Measurements from ENCODE around the gene FOXP1.

Gene FOXP1

GRCh38 chr3:71423151-71423906, 160.2 kb downstream of the FOXP1 start:
- Mint-ChIP-seq H3K36me3 (ENCODE audit: low read depth) (peaks cover 4% of the 10 kb centered on the region), H3K27me3 (ENCODE audit: low read depth) (peaks cover 4% of the 10 kb centered on the region), H3K4me1 (peaks cover 19% of the 10 kb centered on the region), H3K27ac (no peak overlapping the region), H3K9me3 (no peaks in the 10 kb centered on the region), H3K4me3 (no peak overlapping the region)
- peak in 1 of 3 experiments; percentile 17 for TF ChIP-seq CTCF (IDR thresholded peaks at IDR 0.05; ENCODE audit: unreplicated experiment in 3 of 3)

GRCh38 chr3:71421820-71422566, 161.5 kb downstream of the FOXP1 start:
- H3K9me3 Mint-ChIP-seq: no peaks in the 10 kb centered on the region
- H3K4me3 Mint-ChIP-seq: no peak overlapping the region
- TF ChIP-seq CTCF (IDR thresholded peaks at IDR 0.05; ENCODE audit: unreplicated experiment in 3 of 3): no peak
- H3K4me1 Mint-ChIP-seq: peaks cover 6% of the 10 kb centered on the region
- peaks cover 4% of the 10 kb centered on the region for H3K36me3 Mint-ChIP-seq (ENCODE audit: low read depth)
- H3K27me3 Mint-ChIP-seq (ENCODE audit: low read depth): no peaks in the 10 kb centered on the region
- no peak overlapping the region for H3K27ac Mint-ChIP-seq

GRCh38 chr3:71421475-71421819, 162.1 kb downstream of the FOXP1 start:
- H3K4me1 Mint-ChIP-seq: peaks cover 5% of the 10 kb centered on the region
- no peak overlapping the region for H3K4me3 Mint-ChIP-seq
- no peak overlapping the region for H3K27ac Mint-ChIP-seq
- H3K27me3 Mint-ChIP-seq (ENCODE audit: low read depth): no peaks in the 10 kb centered on the region
- H3K9me3 Mint-ChIP-seq: no peaks in the 10 kb centered on the region
- peaks cover 4% of the 10 kb centered on the region for H3K36me3 Mint-ChIP-seq (ENCODE audit: low read depth)
- no peak for TF ChIP-seq CTCF (IDR thresholded peaks at IDR 0.05; ENCODE audit: unreplicated experiment in 3 of 3)

GRCh38 chr3:71419369-71419768, 164.2 kb downstream of the FOXP1 start:
- TF ChIP-seq CTCF (IDR thresholded peaks at IDR 0.05; ENCODE audit: unreplicated experiment in 3 of 3): no peak
- no peak overlapping the region for H3K4me3 Mint-ChIP-seq

GRCh38 chr3:71417791-71418190, 165.7 kb downstream of the FOXP1 start:
- H3K27me3 Mint-ChIP-seq (ENCODE audit: low read depth): no peaks in the 10 kb centered on the region

More at GRCh38 chr3:71419369-71419768, 164.2 kb downstream of the FOXP1 start:
- H3K27ac Mint-ChIP-seq: no peak overlapping the region
- H3K9me3 Mint-ChIP-seq: no peaks in the 10 kb centered on the region
- H3K4me1 Mint-ChIP-seq: no peaks in the 10 kb centered on the region
- H3K36me3 Mint-ChIP-seq (ENCODE audit: low read depth): no peaks in the 10 kb centered on the region
- no peaks in the 10 kb centered on the region for H3K27me3 Mint-ChIP-seq (ENCODE audit: low read depth)

More at GRCh38 chr3:71417791-71418190, 165.7 kb downstream of the FOXP1 start:
- TF ChIP-seq CTCF (IDR thresholded peaks at IDR 0.05; ENCODE audit: unreplicated experiment in 3 of 3): no peak
- Mint-ChIP-seq H3K27ac (no peak overlapping the region), H3K4me3 (no peak overlapping the region), H3K4me1 (peaks cover 5% of the 10 kb centered on the region), H3K36me3 (ENCODE audit: low read depth) (no peaks in the 10 kb centered on the region), H3K9me3 (no peaks in the 10 kb centered on the region)
